T-helper 17 cell (primary cell): ENCODE measurements around the gene EXOC3L2. TPM values are rescaled to one million over a fixed set of nuclear protein-coding genes. Genes with fewer than 3 reads are reported as not detected.

Experiments used
- ATAC-seq: fragments of 150-1000 bp; cut with Tn5 transposase; 2 replicates; pipeline ENCODE4 v1.10.0; 2021; ENCODE audit warnings: mild to moderate bottlenecking, moderate library complexity
- DNase-seq, 3 donors: peaks; one replicate each; pipeline versions ENCODE4 v3.0.0 to v3.0.0-alpha.2; 2020 to 2021
- H3K9me3 ChIP-seq: one replicate; pipeline ENCODE4 v1.7.0; 2013; ENCODE audit warnings: low read length, mild to moderate bottlenecking; ENCODE audit not compliant: control insufficient read depth, poor library complexity, severe bottlenecking
- H3K27ac Mint-ChIP-seq: one replicate; pipeline ENCODE4 v1.8.0; 2022; ENCODE audit warnings: mild to moderate bottlenecking, moderate library complexity, mixed read lengths
- H3K27me3 Mint-ChIP-seq: one replicate; pipeline ENCODE4 v1.8.0; 2022; ENCODE audit warnings: mixed read lengths
- H3K36me3 Mint-ChIP-seq: one replicate; pipeline ENCODE4 v1.8.0; 2022; ENCODE audit warnings: low read depth, mixed read lengths
- H3K4me1 Mint-ChIP-seq: one replicate; pipeline ENCODE4 v1.8.0; 2022; ENCODE audit warnings: mild to moderate bottlenecking, mixed read lengths
- H3K4me3 Mint-ChIP-seq: one replicate; pipeline ENCODE4 v1.8.0; 2022; ENCODE audit warnings: mild to moderate bottlenecking, moderate library complexity, mixed read lengths
- total RNA-seq, 4 donors: library from RNA in 2 of 4; stranded (reverse) in 2 of 4; gene quantifications; one replicate each; pipeline ENCODE4 v1.2.3 and lab custom pipeline; 2022 to 2026

Gene EXOC3L2
- total RNA-seq, 2 donors from 2014 or later, result 1.1 TPM; not detected in 1

GRCh38 chr19:45178262-45179071, 66.7 kb downstream of the EXOC3L2 start, which contains the start of gene BLOC1S3:
BLOC1S3 (plus strand) TSS chr19:45178784; CDS start chr19:45179297, 513 bp downstream.
- DNase-seq (peak; percentile 99 to 100 (median 99)), ATAC-seq (peak; percentile 87)
- Mint-ChIP-seq H3K27me3 (no peaks in the 10 kb centered on the region), H3K4me1 (peaks cover 24% of the 10 kb centered on the region), H3K4me3 (peak within 1 kb of the TSS; percentile 98), H3K36me3 (peaks cover 8% of the 10 kb centered on the region), H3K27ac (peak within 1 kb of the TSS; percentile 83)
- no peaks in the 10 kb centered on the region for H3K9me3 ChIP-seq

GRCh38 chr19:45177817-45178261, 67.4 kb downstream of the EXOC3L2 start, which contains the start of gene TRAPPC6A:
TRAPPC6A (minus strand) TSS chr19:45178237; CDS start chr19:45178218, 19 bp downstream.
- H3K27me3 Mint-ChIP-seq, result no peaks in the 10 kb centered on the region
- H3K4me3 Mint-ChIP-seq, result peak within 1 kb of the TSS; percentile 98
- peak within 1 kb of the TSS; percentile 83 for H3K27ac Mint-ChIP-seq
- DNase-seq (no peak), ATAC-seq (no peak)
- no peaks in the 10 kb centered on the region for H3K9me3 ChIP-seq
- peaks cover 7% of the 10 kb centered on the region for H3K36me3 Mint-ChIP-seq
- H3K4me1 Mint-ChIP-seq, result peaks cover 23% of the 10 kb centered on the region

- Mint-ChIP-seq H3K4me3 (no peak overlapping the region), H3K4me1 (peaks cover 21% of the 10 kb centered on the region), H3K27me3 (no peaks in the 10 kb centered on the region), H3K27ac (peak overlapping the region; percentile 92), H3K36me3 (peaks cover 2% of the 10 kb centered on the region)
- no peak for DNase-seq
- no peak for ATAC-seq
- H3K9me3 ChIP-seq, result no peaks in the 10 kb centered on the region
Measured at GRCh38 chr19:45175515-45176345, 69.5 kb downstream of the EXOC3L2 start.

GRCh38 chr19:45173816-45174215, 71.4 kb downstream of the EXOC3L2 start:
- peaks cover 23% of the 10 kb centered on the region for H3K4me1 Mint-ChIP-seq

GRCh38 chr19:45172611-45173208, 72.5 kb downstream of the EXOC3L2 start:
- H3K27ac Mint-ChIP-seq, result peak overlapping the region; percentile 99
- peak overlapping the region; percentile 47 for H3K4me3 Mint-ChIP-seq
- peaks cover 20% of the 10 kb centered on the region for H3K4me1 Mint-ChIP-seq
- no peaks in the 10 kb centered on the region for H3K9me3 ChIP-seq
- peaks cover 2% of the 10 kb centered on the region for H3K36me3 Mint-ChIP-seq
- no peaks in the 10 kb centered on the region for H3K27me3 Mint-ChIP-seq
- DNase-seq (no peak), ATAC-seq (no peak)

More at GRCh38 chr19:45173816-45174215, 71.4 kb downstream of the EXOC3L2 start:
- H3K36me3 Mint-ChIP-seq, result peaks cover 2% of the 10 kb centered on the region
- no peak overlapping the region for H3K4me3 Mint-ChIP-seq
- no peaks in the 10 kb centered on the region for H3K9me3 ChIP-seq
- H3K27ac Mint-ChIP-seq, result peak overlapping the region; percentile 99
- H3K27me3 Mint-ChIP-seq, result no peaks in the 10 kb centered on the region
- no peak for ATAC-seq
- no peak for DNase-seq

- Mint-ChIP-seq H3K4me3 (peak overlapping the region; percentile 47), H3K27me3 (no peaks in the 10 kb centered on the region), H3K36me3 (peaks cover 2% of the 10 kb centered on the region), H3K27ac (peak overlapping the region; percentile 99), H3K4me1 (peaks cover 16% of the 10 kb centered on the region)
- ATAC-seq (peak; percentile 54), DNase-seq (no peak)
- no peaks in the 10 kb centered on the region for H3K9me3 ChIP-seq
Measured at GRCh38 chr19:45172173-45172572, 73.0 kb downstream of the EXOC3L2 start.

- Mint-ChIP-seq H3K36me3 (peaks cover 2% of the 10 kb centered on the region), H3K4me1 (peaks cover 18% of the 10 kb centered on the region)
Measured at GRCh38 chr19:45171211-45171623, 74.0 kb downstream of the EXOC3L2 start.

GRCh38 chr19:45170146-45171106, 74.8 kb downstream of the EXOC3L2 start:
- ATAC-seq (no peak), DNase-seq (no peak)
- Mint-ChIP-seq H3K4me3 (peak overlapping the region; percentile 91), H3K27ac (peak overlapping the region; percentile 99), H3K27me3 (no peaks in the 10 kb centered on the region), H3K36me3 (peaks cover 2% of the 10 kb centered on the region), H3K4me1 (peaks cover 21% of the 10 kb centered on the region)
- H3K9me3 ChIP-seq, result no peaks in the 10 kb centered on the region

More at GRCh38 chr19:45171211-45171623, 74.0 kb downstream of the EXOC3L2 start:
- H3K27ac Mint-ChIP-seq, result peak overlapping the region; percentile 99
- ATAC-seq (peak; percentile 93), DNase-seq (peak in 2 of 3 donors; percentile 30 to 34)
- no peaks in the 10 kb centered on the region for H3K27me3 Mint-ChIP-seq
- peak overlapping the region; percentile 91 for H3K4me3 Mint-ChIP-seq
- no peaks in the 10 kb centered on the region for H3K9me3 ChIP-seq

GRCh38 chr19:45169602-45170001, 75.6 kb downstream of the EXOC3L2 start:
- Mint-ChIP-seq H3K27ac (peak overlapping the region; percentile 21), H3K4me1 (peaks cover 21% of the 10 kb centered on the region), H3K27me3 (no peaks in the 10 kb centered on the region), H3K36me3 (no peaks in the 10 kb centered on the region), H3K4me3 (peak overlapping the region; percentile 71)
- H3K9me3 ChIP-seq, result no peaks in the 10 kb centered on the region
- no peak for DNase-seq
- ATAC-seq, result no peak

GRCh38 chr19:45168767-45169351, 76.3 kb downstream of the EXOC3L2 start:
- Mint-ChIP-seq H3K27ac (peak overlapping the region; percentile 21), H3K4me1 (peaks cover 25% of the 10 kb centered on the region), H3K27me3 (no peaks in the 10 kb centered on the region), H3K36me3 (no peaks in the 10 kb centered on the region), H3K4me3 (no peak overlapping the region)
- no peak for DNase-seq
- H3K9me3 ChIP-seq, result no peaks in the 10 kb centered on the region
- no peak for ATAC-seq

- Mint-ChIP-seq H3K4me1 (peaks cover 29% of the 10 kb centered on the region), H3K4me3 (no peak overlapping the region), H3K27ac (no peak overlapping the region), H3K27me3 (no peaks in the 10 kb centered on the region), H3K36me3 (no peaks in the 10 kb centered on the region)
- DNase-seq, result no peak
- ATAC-seq, result no peak
- no peaks in the 10 kb centered on the region for H3K9me3 ChIP-seq
Measured at GRCh38 chr19:45166723-45167252, 78.4 kb downstream of the EXOC3L2 start.
